Esophagus squamous epithelium (tissue), 5 donors: ENCODE measurements around the gene WDR86. TPM values are rescaled to one million over a fixed set of nuclear protein-coding genes. Genes with fewer than 3 reads are reported as not detected.

Experiments used
- DNase-seq: peaks from one replicate; lab custom pipeline; 2025; lab: John Stamatoyannopoulos, UW
- H3K27ac ChIP-seq, 4 donors: fragments of 200-600 bp; sonication (generic); one replicate each; pipeline ENCODE4 v1.5.1; 2016 to 2019; ENCODE audit warnings: mild to moderate bottlenecking in 1 of 4
- H3K27me3 ChIP-seq, 4 donors: fragments of 200-600 bp; sonication (generic); 1 replicate in 3 of 4; 2 replicates in 1 of 4; pipeline versions ENCODE4 v1.5.1 to v1.6.0; 2017 to 2021; ENCODE audit warnings: antibody characterized with exemption in 1 of 4
- H3K36me3 ChIP-seq, 3 donors: fragments of 200-600 bp; sonication (generic); one replicate each; pipeline ENCODE4 v1.5.1; 2016 to 2019
- H3K4me1 ChIP-seq, 3 donors: fragments of 200-600 bp; sonication (generic); one replicate each; pipeline ENCODE4 v1.5.1; 2017 to 2019
- H3K4me3 ChIP-seq, 4 donors: fragments of 200-600 bp; sonication (generic); 1 replicate in 3 of 4; 2 replicates in 1 of 4; pipeline ENCODE4 v1.5.1; 2016 to 2019; ENCODE audit warnings: mild to moderate bottlenecking in 2 of 4, moderate library complexity in 1 of 4
- H3K9me3 ChIP-seq, 3 donors: fragments of 200-600 bp; sonication (generic); one replicate each; pipeline ENCODE4 v1.5.1; 2016 to 2019
- POLR2A ChIP-seq, 4 donors: fragments of 450-650 bp; IDR thresholded peaks; one replicate each; pipeline ENCODE4 v1.6.1; 2017; ENCODE audit warnings: antibody characterized with exemption in 4 of 4, mild to moderate bottlenecking in 4 of 4, moderate library complexity in 3 of 4
- WGBS, 2 donors: methylation state at CpG; one replicate each; pipeline ENCODE4 v1.1.5; 2018; 5-methylcytosine and 5-hydroxymethylcytosine counted together
- intact Hi-C: fragments of 100-400 bp; cut with DNase I; formaldehyde crosslinking; loops from one replicate; pipeline ENCODE4 v1.15.0; 2022
- total RNA-seq, 4 donors: library from RNA; depleted of rRNA; stranded (reverse); fragments of >200 nt; gene quantifications; one replicate each; pipeline ENCODE4 v1.1.0, GENCODE V29; 2016
- TF ChIP-seq, protein P1 (sequence below), 6 experiments: fragments of 450-650 bp in 4 of 6; fragments of 200-600 bp in 2 of 6; sonication (generic) in 2 of 6; IDR thresholded peaks; one replicate each; pipeline ENCODE4 v1.5.1; 2016 to 2019; ENCODE audit warnings: antibody characterized with exemption in 6 of 6, mild to moderate bottlenecking in 4 of 6, moderate library complexity in 4 of 6
- donor health status: DM: yes; HTN: yes; CAD: no.

The WDR86 gene
- total RNA-seq, 4 donors from 2014 or later: 0.53 to 4.6 (median 1.5) TPM

DNA sequence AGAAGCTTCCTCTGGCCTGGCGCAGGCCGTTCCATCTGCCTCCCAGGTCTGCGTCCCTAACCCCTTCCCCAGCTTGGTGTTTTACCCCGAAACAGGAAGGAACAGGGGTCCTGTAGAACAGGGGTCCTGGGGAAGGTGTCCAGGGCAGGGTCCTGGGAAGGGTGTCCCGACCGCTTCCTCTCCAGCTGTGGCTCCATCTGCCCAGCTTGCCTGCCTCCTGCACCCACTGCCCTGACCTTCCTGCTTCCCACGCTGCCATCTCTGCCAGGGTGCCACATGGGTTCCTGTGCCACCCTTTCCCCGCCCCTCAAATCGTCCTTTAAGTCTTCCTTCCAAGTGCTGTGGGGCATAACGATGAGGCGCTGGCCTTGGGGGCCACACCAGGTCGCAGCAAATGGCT, 32.4 kb downstream of the WDR86 start:
- TF ChIP-seq POLR2A (IDR thresholded peaks at IDR 0.05): no peak
- TF ChIP-seq, protein P1, sequence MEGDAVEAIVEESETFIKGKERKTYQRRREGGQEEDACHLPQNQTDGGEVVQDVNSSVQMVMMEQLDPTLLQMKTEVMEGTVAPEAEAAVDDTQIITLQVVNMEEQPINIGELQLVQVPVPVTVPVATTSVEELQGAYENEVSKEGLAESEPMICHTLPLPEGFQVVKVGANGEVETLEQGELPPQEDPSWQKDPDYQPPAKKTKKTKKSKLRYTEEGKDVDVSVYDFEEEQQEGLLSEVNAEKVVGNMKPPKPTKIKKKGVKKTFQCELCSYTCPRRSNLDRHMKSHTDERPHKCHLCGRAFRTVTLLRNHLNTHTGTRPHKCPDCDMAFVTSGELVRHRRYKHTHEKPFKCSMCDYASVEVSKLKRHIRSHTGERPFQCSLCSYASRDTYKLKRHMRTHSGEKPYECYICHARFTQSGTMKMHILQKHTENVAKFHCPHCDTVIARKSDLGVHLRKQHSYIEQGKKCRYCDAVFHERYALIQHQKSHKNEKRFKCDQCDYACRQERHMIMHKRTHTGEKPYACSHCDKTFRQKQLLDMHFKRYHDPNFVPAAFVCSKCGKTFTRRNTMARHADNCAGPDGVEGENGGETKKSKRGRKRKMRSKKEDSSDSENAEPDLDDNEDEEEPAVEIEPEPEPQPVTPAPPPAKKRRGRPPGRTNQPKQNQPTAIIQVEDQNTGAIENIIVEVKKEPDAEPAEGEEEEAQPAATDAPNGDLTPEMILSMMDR (IDR thresholded peaks at IDR 0.05): no peak
- peaks cover 12 to 70% (median 18%) of the 10 kb centered on the region in 3 donors for H3K36me3 ChIP-seq
- intact Hi-C loops: no loop called here
- no peak for DNase-seq
- peaks cover 10 to 19% (median 14%) of the 10 kb centered on the region in 3 donors for H3K4me1 ChIP-seq
- H3K27ac ChIP-seq: no peak overlapping the region
- no peaks in the 10 kb centered on the region for H3K9me3 ChIP-seq
- 87 to 93% methylated on average over 11 to 12 of the region's 12 CpGs for WGBS, 2 donors
- H3K27me3 ChIP-seq: peaks cover 0 to 21% (median 7%) of the 10 kb centered on the region in 4 donors
- H3K4me3 ChIP-seq: no peak overlapping the region

DNA sequence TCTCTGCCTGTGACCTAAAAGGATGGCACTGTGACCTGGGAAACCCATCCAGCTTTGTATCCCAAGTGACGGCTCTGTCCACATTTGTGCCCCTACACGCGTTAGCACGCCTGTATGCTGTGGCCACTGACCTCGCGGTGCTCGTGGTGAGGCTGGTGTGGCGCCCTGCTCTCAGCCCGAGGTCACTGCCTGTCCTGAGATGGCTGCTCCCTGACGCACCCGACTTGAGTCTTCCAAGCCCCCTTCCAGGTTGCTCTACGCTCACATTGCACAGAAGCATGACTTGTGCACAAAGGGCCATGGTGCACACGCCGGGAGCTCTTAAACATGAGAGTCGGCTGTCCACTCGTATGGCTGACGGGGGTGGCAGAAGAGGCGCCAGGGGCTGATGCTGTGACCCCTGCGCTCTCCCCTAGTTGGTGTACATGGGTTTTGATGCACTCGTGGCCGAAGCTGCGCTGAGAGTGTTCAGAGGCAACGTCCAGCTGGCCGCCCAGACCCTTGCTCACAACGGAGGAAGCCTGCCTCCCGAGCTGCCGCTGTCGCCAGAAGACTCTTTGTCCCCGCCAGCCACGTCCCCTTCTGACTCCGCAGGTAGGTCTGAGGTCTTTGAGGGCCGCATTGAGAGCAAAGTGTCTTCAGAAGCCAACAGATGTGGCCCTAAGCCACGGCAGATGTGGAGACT, 33.5 kb downstream of the WDR86 start:
- Histone ChIP-seq H3K27me3 (peaks cover 0 to 10% (median 0%) of the 10 kb centered on the region in 4 donors), H3K4me3 (no peak overlapping the region), H3K36me3 (peaks cover 12 to 81% (median 18%) of the 10 kb centered on the region in 3 donors), H3K4me1 (peaks cover 2 to 8% (median 4%) of the 10 kb centered on the region in 3 donors), H3K27ac (no peak overlapping the region), H3K9me3 (no peaks in the 10 kb centered on the region)
- intact Hi-C loops: no loop called here
- DNase-seq: no peak
- WGBS, 2 donors: 96 to 98% methylated on average over 7 to 15 of the region's 33 CpGs
- no peak for TF ChIP-seq POLR2A (IDR thresholded peaks at IDR 0.05)
- TF ChIP-seq, protein P1 (IDR thresholded peaks at IDR 0.05): no peak

DNA sequence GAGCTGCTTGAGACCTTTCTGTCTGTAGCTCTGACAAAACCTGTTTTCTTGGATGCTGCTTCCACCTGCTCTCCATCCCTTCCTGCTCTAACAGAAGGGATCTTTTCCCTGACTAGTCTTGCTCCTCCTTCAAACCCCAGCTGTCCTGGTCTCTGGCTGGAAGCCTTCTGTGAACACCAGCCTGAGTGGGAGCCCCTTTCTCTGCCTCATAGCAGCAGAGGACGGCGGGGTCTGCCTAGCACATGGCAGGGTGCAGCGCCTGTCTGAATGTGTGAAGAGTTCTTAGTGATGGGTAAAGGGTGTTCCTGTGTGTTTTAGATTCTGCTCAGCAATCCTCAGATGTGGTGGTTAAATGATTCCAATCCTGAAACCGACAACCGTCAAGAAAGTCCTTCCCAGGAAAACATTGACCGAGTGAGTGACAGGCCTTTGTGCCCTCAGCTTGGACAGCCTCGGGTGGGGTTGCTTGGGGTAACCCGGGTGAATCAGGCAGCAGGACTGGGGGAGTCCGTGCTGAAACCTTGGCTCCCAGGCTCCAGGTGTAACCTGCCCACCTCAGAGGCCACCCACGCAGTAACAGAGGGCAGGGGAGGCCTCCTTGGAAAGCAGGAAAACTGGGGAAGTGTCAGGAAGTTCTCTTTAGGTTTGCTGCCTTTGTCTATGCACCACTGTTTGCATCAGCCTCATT, 34.2 kb downstream of the WDR86 start:
- H3K4me1 ChIP-seq: peaks cover 0 to 1% (median 0%) of the 10 kb centered on the region in 3 donors
- no peak for DNase-seq
- H3K27me3 ChIP-seq: peaks cover 0 to 4% (median 0%) of the 10 kb centered on the region in 4 donors
- H3K27ac ChIP-seq: no peak overlapping the region
- H3K4me3 ChIP-seq: no peak overlapping the region
- WGBS, 2 donors: 83 to 95% methylated on average over 4 to 10 of the region's 10 CpGs
- no peak for TF ChIP-seq POLR2A (IDR thresholded peaks at IDR 0.05)
- TF ChIP-seq, protein P1 (IDR thresholded peaks at IDR 0.05): no peak
- intact Hi-C loops: no loop called here
- H3K9me3 ChIP-seq: no peaks in the 10 kb centered on the region
- H3K36me3 ChIP-seq: peaks cover 12 to 87% (median 18%) of the 10 kb centered on the region in 3 donors

GRCh38 chr7:151374726-151375125, 35.1 kb downstream of the WDR86 start:
- Histone ChIP-seq H3K4me3 (no peak overlapping the region), H3K9me3 (no peaks in the 10 kb centered on the region), H3K4me1 (no peaks in the 10 kb centered on the region), H3K36me3 (peaks cover 12 to 93% (median 22%) of the 10 kb centered on the region in 3 donors), H3K27ac (no peak overlapping the region), H3K27me3 (no peaks in the 10 kb centered on the region)
- 86 to 89% methylated on average over 6 to 8 of the region's 15 CpGs for WGBS, 2 donors
- intact Hi-C loops: no loop called here
- no peak for DNase-seq
- no peak for TF ChIP-seq POLR2A (IDR thresholded peaks at IDR 0.05)
- TF ChIP-seq, protein P1 (IDR thresholded peaks at IDR 0.05): no peak

GRCh38 chr7:151374139-151374538, 35.7 kb downstream of the WDR86 start:
- no peak for DNase-seq

More at GRCh38 chr7:151374139-151374538, 35.7 kb downstream of the WDR86 start:
- 76 to 85% methylated on average over 5 to 13 of the region's 15 CpGs for WGBS, 2 donors
- no peak overlapping the region for H3K27ac ChIP-seq
- H3K4me1 ChIP-seq: no peaks in the 10 kb centered on the region
- H3K27me3 ChIP-seq: no peaks in the 10 kb centered on the region
- H3K9me3 ChIP-seq: no peaks in the 10 kb centered on the region
- intact Hi-C loops: no loop called here
- H3K4me3 ChIP-seq: no peak overlapping the region
- peaks cover 12 to 96% (median 27%) of the 10 kb centered on the region in 3 donors for H3K36me3 ChIP-seq
- TF ChIP-seq POLR2A (IDR thresholded peaks at IDR 0.05): no peak
